Nephron progenitor cell (in vitro differentiated cells): ENCODE results near the gene CENPH.
"Not testable (repeated sequence)": the region's sequence is repeated elsewhere in the genome, so short reads cannot be mapped to it uniquely, and the experiment has no call there.

Experiments used
- DNase-seq: peaks from one replicate; pipeline ENCODE4 v3.0.0; 2021
- H3K27ac Mint-ChIP-seq: 2 replicates; pipeline ENCODE4 v1.8.0; 2021; ENCODE audit warnings: mild to moderate bottlenecking, moderate library complexity, mixed read lengths
- H3K27me3 Mint-ChIP-seq: 2 replicates; pipeline ENCODE4 v1.8.0; 2021; ENCODE audit warnings: mild to moderate bottlenecking, low read depth, mixed read lengths; ENCODE audit not compliant: poor library complexity
- H3K36me3 Mint-ChIP-seq: 2 replicates; pipeline ENCODE4 v1.8.0; 2021; ENCODE audit warnings: low read depth, mixed read lengths
- H3K4me1 Mint-ChIP-seq: 2 replicates; pipeline ENCODE4 v1.8.0; 2021; ENCODE audit warnings: mixed read lengths
- H3K4me3 Mint-ChIP-seq: 2 replicates; pipeline ENCODE4 v1.8.0; 2021; ENCODE audit warnings: mild to moderate bottlenecking, moderate library complexity, mixed read lengths
- H3K9me3 Mint-ChIP-seq: 2 replicates; pipeline ENCODE4 v1.8.0; 2021; ENCODE audit warnings: mild to moderate bottlenecking, moderate library complexity, mixed read lengths
- CTCF ChIP-seq: fragments of 200-600 bp; sonication (generic); IDR thresholded peaks from 2 replicates; pipeline ENCODE4 v1.5.0; 2021; ENCODE audit warnings: antibody characterized with exemption

The CENPH gene

GRCh38 chr5:69212022-69212421, 22.6 kb downstream of the CENPH start:
- H3K4me3 Mint-ChIP-seq, result no peak overlapping the region
- H3K27me3 Mint-ChIP-seq, result no peaks in the 10 kb centered on the region
- TF ChIP-seq CTCF, result no peak
- no peaks in the 10 kb centered on the region for H3K4me1 Mint-ChIP-seq
- H3K27ac Mint-ChIP-seq, result no peak overlapping the region
- H3K36me3 Mint-ChIP-seq, result peaks cover 48% of the 10 kb centered on the region
- H3K9me3 Mint-ChIP-seq, result no peaks in the 10 kb centered on the region
- DNase-seq, result no peak

- TF ChIP-seq CTCF, result no peak
- peaks cover 4% of the 10 kb centered on the region for H3K4me1 Mint-ChIP-seq
- peaks cover 38% of the 10 kb centered on the region for H3K36me3 Mint-ChIP-seq
- no peak overlapping the region for H3K4me3 Mint-ChIP-seq
- no peaks in the 10 kb centered on the region for H3K27me3 Mint-ChIP-seq
- no peaks in the 10 kb centered on the region for H3K9me3 Mint-ChIP-seq
- H3K27ac Mint-ChIP-seq, result no peak overlapping the region
- DNase-seq, result no peak
Measured at GRCh38 chr5:69213513-69214215, 24.3 kb downstream of the CENPH start.

- H3K36me3 Mint-ChIP-seq, result peaks cover 45% of the 10 kb centered on the region
- H3K27ac Mint-ChIP-seq, result no peak overlapping the region
- H3K4me3 Mint-ChIP-seq, result peak overlapping the region; percentile 97
- H3K27me3 Mint-ChIP-seq, result no peaks in the 10 kb centered on the region
- peaks cover 4% of the 10 kb centered on the region for H3K4me1 Mint-ChIP-seq
- no peak for TF ChIP-seq CTCF
- peaks cover 19% of the 10 kb centered on the region for H3K9me3 Mint-ChIP-seq
- no peak for DNase-seq
Measured at GRCh38 chr5:69217151-69217511, 27.7 kb downstream of the CENPH start.

GRCh38 chr5:69217548-69218526, 28.5 kb downstream of the CENPH start:
- Mint-ChIP-seq H3K4me1 (peaks cover 4% of the 10 kb centered on the region), H3K9me3 (peaks cover 19% of the 10 kb centered on the region), H3K36me3 (peaks cover 50% of the 10 kb centered on the region), H3K27ac (peak overlapping the region; percentile 99), H3K27me3 (no peaks in the 10 kb centered on the region), H3K4me3 (peak overlapping the region; percentile 97)
- DNase-seq, result peak; percentile 97
- no peak for TF ChIP-seq CTCF

GRCh38 chr5:69219939-69220338, 30.6 kb downstream of the CENPH start:
- no peak for DNase-seq
- no peak for TF ChIP-seq CTCF
- Mint-ChIP-seq H3K27ac (no peak overlapping the region), H3K9me3 (peaks cover 19% of the 10 kb centered on the region), H3K4me3 (no peak overlapping the region), H3K36me3 (peaks cover 47% of the 10 kb centered on the region), H3K4me1 (peaks cover 4% of the 10 kb centered on the region), H3K27me3 (no peaks in the 10 kb centered on the region)

GRCh38 chr5:69220371-69220770, 31.0 kb downstream of the CENPH start:
- DNase-seq, H3K27me3 Mint-ChIP-seq, H3K4me3 Mint-ChIP-seq, H3K27ac Mint-ChIP-seq, H3K4me1 Mint-ChIP-seq: not testable (repeated sequence)
- peaks cover 43% of the 10 kb centered on the region for H3K36me3 Mint-ChIP-seq
- H3K9me3 Mint-ChIP-seq, result peaks cover 19% of the 10 kb centered on the region

- not testable (repeated sequence) for H3K27me3 Mint-ChIP-seq, H3K27ac Mint-ChIP-seq, H3K4me3 Mint-ChIP-seq, H3K4me1 Mint-ChIP-seq, DNase-seq
- Mint-ChIP-seq H3K36me3 (peaks cover 44% of the 10 kb centered on the region), H3K9me3 (peaks cover 19% of the 10 kb centered on the region)
Measured at GRCh38 chr5:69220833-69221232, 31.4 kb downstream of the CENPH start.
